Stimulated activated CD4-positive, alpha-beta T cell treated with anti-CD3 and anti-CD28 coated beads, Interleukin-4, amount 100 ng/mL, for 24 hours (primary cell): ENCODE measurements around the gene LENG9.
"Not testable (repeated sequence)": the region's sequence is repeated elsewhere in the genome, so short reads cannot be mapped to it uniquely, and the experiment has no call there.

ENCODE experiments used
- DNase-seq: peaks from one replicate; pipeline ENCODE4 v3.0.0-alpha.2; 2020

The LENG9 gene

GRCh38 chr19:54477650-54478049 is 14.1 kb upstream of the LENG9 start:
- no peak for DNase-seq

DNA sequence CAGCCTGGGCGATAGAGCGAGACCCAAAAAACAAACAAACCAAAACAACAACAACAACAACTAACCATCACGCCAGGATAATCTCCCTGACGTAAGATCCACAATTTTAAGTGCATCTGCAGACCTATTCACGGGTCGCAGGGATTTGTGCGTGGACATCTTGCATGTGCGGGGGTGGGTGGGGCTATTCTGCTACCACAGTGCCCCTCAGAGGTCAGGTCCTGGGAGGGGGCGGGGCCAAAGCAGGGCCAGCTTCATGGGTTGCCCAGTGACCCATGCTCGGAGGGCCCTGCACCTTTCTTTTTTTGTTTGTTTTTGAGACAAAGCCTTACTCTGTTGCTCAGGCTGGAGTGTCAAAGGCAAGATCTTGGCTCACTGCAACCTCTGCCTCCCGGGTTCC is 12.1 kb upstream of the LENG9 start:
- no peak for DNase-seq

GRCh38 chr19:54473892-54474372 is 10.4 kb upstream of the LENG9 start:
- no peak for DNase-seq

GRCh38 chr19:54473071-54473891 is 9.7 kb upstream of the LENG9 start, which contains the start of gene CDC42EP5:
Gene CDC42EP5 (minus strand): TSS chr19:54473296. CDS start chr19:54465547, 7,749 bp downstream.
- no peak for DNase-seq

GRCh38 chr19:54470991-54471782 is 7.6 kb upstream of the LENG9 start:
- DNase-seq = no peak

DNA sequence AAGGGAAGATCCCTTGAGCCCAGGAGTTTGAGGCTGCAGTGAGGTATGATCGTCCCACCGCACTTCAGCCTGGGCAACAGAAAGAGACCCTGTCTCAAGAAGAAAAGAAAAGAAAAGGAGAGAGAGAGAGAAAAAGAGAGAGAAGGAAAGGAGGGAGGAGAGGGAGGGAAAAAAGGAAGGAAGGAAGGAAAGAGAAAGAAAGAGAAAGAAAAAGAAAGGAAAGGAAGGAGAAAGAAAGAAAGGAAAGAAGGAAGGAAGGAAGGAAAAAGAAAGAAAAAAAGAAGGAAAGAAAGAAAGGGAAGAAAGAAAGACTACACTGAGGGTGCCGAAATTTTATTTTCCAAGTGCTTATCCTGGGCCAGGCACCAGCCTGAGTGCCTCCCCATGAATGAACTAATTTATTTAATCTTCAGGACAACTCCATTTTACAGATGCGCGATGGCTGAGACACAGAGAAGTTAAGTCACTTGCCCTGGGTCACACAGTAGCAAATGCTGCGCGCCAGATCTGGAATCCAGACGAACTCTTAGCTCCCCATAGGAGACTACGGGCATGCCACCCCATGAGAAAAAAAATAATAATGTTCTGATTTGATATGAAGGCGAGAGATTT is 6.8 kb upstream of the LENG9 start:
- DNase-seq = no peak

- no peak for DNase-seq
These were observed 5.9 kb upstream of the LENG9 start for GRCh38 chr19:54469496-54469934.

DNA sequence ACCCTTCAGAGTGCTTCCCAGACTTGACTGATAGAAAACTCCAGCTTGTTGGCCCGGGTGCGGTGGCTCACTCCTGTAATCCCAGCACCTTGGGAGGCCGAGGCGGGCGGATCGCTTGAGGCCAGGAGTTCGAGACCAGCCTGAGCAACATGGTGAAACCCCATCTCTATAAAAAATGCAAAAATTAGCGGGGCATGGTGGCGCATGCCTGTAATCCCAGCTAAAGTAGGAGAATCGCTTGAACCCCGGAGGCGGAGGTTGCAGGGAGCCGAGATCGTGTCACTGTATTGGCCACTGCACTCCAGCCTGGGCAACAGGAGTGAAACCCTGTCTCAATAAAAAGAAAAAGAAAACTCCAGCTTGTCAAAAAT is 2.5 kb upstream of the LENG9 start:
- DNase-seq = not testable (repeated sequence)

DNA sequence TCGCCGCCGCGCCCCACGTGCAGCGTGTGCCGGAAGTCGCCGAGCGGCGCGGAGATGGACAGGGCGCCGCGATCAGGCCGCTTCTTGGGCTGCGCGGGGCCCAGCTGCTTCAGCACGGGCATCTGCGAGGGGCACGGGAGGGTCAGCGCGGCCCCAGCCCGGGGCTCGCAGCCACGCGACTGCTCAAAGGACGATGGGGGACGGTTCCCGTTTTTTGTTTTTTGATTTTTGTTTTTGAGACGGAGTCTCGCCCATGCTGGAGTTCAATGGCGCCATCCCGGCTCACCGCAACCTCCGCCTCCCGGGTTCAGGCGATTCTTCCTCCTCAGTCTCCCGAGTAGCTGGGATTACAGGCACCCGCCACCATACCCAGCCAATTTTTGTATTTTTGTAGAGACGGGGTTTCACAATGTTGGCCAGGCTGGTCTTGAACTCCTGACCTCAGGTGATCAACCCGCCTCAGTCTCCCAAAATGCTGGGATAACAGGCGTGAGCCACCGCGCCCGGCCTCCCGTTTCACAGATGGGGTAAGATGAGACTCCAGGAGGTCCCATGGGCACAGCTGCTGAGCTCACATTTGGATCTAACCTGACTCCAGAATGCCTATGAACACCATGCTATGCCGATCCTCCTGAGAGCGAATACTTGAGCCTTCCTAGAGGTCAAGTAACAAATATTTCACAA is 2.0 kb upstream of the LENG9 start:
- DNase-seq = no peak

- DNase-seq = peak; percentile 78
These were observed 1.2 kb upstream of the LENG9 start for GRCh38 chr19:54464630-54465425.

DNA sequence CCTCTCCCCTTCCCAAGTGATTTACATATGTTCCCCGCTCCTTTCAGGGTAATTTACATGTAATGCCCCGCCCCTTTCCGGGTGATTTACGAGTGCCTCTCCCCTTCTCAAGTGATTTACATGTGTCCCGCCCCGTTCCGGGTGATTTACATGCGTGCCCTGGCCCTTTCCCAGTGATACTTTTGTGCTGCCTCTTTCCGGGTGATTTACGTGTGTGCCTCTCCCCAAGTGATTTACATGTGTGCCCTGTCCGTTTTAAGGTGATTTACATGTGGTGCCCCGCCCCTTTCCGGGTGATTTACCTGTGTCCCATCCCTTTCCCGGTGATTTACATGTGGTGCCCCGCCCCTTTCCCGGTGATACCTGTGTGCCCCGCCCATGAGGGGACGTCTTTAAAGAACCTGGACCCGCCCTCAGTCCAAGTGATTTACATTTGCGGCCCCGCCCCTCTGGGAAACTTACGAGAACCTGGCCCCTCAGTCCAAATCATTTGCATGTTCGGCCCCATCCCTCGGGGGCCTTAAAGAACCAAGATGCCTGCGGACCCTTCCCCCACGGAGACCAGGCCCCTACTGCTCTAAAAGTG is 559 bp upstream of the LENG9 start:
- DNase-seq = peak; percentile 87

DNA sequence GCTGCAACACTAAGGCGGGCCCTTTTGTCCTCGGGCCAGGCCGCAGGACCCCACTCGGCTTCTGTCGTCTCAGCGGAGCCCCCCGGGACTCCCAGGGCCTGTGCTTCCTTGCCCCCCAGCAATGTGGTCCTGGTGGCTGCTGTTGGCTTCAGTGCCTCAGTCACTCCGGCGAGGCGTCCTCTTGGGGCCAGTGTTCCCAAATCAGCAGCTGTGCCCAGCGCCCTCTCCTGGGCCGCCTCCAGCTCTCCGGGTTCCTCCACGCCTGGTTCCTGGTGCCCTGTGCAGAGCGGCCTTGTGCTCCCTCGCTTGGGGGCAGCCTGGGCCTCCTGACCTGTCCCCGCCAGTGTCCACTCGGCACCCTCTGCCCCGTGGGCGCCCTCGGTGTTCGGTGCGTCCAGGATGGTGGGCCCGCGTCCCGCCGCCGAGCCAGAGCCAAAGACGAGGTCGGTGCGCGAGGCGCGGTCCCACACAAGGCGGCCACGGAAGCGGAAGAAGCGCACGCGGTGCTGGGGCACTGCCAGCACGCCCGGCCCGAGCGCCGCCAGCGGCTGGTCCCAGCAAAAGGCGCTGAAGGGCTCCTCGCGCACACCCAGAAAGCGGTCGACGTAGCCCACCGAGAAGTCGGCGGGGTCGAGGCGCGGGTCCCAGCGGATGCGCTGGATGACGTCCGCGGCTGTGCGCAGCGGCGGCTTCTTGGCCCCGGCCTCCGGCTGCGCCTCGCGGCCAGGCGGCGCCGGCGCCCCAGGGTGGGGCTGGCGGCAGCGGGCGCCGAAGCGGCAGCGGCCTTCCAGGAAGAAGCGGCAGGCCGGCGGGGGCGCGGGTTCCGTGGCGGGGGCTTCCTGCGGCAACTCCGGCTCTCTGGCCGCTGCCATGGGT is 685 bp downstream of the LENG9 start:
- peak; percentile 63 for DNase-seq

DNA sequence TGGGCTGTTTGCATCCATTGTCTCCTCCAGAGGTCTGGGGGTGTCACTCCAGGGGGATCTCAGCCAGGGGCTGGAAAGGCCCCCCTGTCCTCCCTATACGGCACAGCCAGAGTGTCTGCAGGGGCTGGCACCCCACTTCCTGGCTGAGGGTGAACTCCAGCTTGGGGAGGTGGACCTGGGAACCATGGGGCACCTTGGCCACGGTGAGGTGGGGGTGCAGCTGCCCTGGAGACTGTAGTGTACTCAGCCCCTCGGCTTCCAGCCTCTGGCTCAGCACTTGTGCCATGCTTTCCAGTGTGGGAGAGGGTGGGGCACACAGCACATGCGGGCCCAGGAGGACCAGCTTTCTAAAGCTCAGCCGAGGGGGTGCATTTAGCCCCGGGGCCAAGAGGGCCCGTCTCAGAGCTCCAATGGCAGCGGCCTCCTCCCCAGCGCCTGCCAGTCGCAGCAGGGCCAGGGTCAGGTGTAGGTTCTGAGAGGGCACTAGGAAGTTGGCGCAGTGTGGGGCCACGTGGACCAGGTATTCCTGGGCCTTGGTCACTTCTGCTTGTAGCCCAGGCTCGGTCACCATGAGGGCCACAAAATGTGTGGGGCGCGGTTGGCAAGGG is 1.4 kb downstream of the LENG9 start:
- no peak for DNase-seq

DNA sequence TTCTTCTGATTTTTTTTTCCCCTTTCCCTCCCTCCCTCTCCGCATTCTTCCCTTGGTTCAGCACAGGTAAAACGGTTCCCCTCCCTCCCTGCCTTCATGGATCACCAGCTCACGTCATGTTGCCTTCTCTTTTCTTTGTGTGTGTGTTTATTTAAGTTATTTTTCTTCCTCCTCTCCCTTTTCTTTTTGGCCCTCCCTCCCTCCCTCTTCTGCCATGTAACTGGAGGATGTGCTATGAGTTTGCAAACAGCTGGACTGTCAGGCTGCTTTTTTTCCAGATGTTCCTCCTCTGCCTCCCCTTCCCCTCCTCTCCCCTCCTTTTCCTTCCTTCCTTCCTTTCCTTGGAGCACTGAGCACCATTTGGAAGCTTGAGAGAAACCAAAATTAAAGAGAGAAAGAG is 2.0 kb downstream of the LENG9 start:
- DNase-seq = no peak

DNA sequence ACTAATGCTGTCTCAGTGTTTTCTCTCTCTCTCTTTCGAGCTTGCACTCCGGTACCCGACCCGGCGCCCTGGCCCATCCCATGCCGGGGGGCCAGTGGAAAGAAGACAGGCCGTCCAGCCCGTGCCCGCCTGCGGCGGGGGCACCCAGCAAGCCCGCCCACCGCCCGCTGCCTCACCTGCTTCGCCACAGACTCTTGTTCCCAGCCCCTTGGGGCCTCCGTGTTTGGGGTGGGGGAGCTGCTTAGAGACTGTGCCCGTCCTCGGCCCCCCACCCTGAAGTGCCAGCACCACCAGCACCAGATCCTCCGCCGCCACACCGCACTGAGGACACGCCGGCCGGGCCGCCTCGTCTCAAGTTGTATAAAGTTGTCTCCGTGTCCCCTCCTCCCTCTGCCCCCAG is 2.4 kb downstream of the LENG9 start:
- DNase-seq = no peak

DNA sequence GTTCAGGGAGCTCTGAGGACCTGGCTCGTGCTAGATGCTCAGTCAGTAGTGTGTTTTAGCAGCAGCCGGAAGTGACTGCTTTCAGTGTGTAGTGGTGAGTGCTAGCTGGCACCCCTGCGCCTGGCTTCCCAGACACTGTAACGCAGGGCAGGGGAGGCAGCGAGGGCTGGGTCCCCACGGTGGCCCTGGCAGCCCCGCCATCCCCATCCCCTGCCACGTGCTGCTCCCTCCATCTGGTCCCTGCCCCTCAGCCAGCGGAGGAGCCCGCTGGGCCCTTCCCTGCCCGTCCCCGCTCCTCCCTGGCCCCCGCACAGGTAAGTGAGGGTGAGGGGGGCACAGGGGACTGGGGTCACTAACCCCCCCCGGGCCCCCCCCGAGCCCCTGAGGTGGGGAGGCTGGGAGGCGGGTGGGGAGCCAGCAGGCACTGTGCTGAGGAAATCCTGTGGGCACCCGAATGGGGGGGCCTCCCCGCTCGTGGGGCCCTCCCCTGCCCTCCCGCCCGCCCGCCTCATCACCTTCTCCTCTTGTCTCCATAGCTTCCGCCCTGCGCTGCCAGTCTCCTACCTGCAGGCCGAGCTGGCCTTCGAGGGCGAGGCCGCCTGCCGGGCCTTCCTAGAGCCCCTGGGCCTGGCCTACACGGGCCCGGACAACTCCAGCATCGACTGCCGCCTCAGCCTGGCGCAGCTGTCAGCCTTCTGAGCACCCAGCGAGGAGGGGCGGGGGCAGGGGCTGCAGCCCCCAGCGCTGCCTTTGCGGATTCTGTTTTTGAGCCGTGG is 3.2 kb downstream of the LENG9 start:
- DNase-seq = no peak

DNA sequence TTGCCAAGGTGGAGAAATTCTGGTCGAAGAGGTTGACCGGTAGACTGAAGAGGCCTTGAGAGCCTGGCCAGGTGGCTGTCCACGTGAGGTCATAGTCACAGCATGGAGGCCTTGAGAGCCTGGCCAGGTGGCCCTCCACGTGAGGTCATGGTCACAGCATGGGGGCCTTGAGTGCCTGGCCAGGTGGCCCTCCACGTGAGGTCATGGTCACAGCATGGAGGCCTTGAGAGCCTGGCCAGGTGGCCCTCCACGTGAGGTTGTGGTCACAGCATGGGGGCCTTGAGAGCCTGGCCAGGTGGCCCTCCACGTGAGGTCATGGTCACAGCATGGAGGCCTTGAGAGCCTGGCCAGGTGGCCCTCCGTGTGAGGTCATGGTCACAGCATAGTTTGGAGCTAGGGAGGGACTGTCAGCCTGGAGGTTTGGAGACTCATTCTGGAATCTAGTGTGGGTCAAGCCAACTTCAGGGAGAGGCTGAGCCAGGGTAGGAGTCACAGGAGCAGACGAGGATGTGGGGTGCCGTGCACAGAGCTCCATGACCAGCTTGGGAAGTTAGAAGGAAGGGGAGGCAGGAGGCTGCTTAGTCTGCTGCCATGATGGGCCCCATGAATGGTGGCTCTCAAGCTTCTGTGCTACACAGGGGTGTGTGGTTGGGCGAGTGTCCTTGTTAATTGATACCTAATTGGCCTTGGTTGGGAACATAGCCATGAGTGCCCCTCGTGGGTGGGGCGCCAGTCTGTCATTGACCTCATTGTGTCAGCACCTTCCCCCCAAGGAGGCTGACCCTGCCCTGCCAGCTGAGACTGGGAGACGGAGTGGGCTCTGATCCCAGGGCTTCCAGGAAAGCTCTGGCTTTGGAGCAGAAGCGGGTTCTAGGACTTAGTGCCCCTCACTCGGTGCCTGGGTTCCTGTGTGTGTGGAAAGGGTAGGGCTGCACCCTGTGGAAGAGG is 4.0 kb downstream of the LENG9 start:
- DNase-seq = no peak

GRCh38 chr19:54458648-54459281 is 4.8 kb downstream of the LENG9 start:
- no peak for DNase-seq
